GM23248 (cell line): Measurements from ENCODE around the gene ADRM1.

Experiments
- EZH2 ChIP-seq: fragments of 200-600 bp; sonication (generic); IDR thresholded peaks from 2 replicates; pipeline ENCODE4 v1.6.1; 2018; ENCODE audit warnings: antibody characterized with exemption, mild to moderate bottlenecking; ENCODE audit not compliant: insufficient read depth, poor library complexity, severe bottlenecking
- EZH2phosphoT487 ChIP-seq: fragments of 200-600 bp; sonication (generic); IDR thresholded peaks from 2 replicates; pipeline ENCODE4 v1.6.1; 2018; ENCODE audit warnings: antibody characterized with exemption, moderate library complexity, mild to moderate bottlenecking, low read depth; ENCODE audit not compliant: insufficient read depth

- no peak for TF ChIP-seq EZH2phosphoT487
- TF ChIP-seq EZH2, result no peak
Measured at GRCh38 chr20:62308102-62308822, 5.5 kb downstream of the ADRM1 start.
